ENCODE results near the gene DNAH6.

DNA sequence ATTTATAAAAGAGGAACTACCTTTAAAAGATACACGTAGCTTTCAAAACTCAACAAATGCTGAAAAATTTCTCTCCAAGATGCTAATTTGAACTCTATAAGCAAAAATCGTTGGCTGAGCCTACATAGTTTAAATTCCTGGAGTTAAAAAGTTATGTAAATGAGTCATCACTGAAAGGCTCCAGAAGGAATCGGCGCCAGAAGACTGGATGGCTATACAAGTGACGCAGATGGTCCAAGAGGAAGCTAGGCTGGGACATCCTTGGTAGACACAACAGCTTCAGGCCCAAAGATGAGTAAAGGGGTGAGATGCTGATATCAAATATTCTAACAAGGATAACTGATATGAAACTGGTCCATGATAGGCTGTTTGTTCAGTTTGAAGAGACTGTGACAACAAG, 22.8 kb upstream of the DNAH6 start:
- TF ChIP-seq POLR2A (IDR thresholded peaks at IDR 0.05): no peak
- TF ChIP-seq, protein P1, sequence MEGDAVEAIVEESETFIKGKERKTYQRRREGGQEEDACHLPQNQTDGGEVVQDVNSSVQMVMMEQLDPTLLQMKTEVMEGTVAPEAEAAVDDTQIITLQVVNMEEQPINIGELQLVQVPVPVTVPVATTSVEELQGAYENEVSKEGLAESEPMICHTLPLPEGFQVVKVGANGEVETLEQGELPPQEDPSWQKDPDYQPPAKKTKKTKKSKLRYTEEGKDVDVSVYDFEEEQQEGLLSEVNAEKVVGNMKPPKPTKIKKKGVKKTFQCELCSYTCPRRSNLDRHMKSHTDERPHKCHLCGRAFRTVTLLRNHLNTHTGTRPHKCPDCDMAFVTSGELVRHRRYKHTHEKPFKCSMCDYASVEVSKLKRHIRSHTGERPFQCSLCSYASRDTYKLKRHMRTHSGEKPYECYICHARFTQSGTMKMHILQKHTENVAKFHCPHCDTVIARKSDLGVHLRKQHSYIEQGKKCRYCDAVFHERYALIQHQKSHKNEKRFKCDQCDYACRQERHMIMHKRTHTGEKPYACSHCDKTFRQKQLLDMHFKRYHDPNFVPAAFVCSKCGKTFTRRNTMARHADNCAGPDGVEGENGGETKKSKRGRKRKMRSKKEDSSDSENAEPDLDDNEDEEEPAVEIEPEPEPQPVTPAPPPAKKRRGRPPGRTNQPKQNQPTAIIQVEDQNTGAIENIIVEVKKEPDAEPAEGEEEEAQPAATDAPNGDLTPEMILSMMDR (IDR thresholded peaks at IDR 0.05): no peak

All from heart left ventricle (tissue), 13 donors.